ENCODE measurements around the gene NR3C1.

The NR3C1 gene

DNA sequence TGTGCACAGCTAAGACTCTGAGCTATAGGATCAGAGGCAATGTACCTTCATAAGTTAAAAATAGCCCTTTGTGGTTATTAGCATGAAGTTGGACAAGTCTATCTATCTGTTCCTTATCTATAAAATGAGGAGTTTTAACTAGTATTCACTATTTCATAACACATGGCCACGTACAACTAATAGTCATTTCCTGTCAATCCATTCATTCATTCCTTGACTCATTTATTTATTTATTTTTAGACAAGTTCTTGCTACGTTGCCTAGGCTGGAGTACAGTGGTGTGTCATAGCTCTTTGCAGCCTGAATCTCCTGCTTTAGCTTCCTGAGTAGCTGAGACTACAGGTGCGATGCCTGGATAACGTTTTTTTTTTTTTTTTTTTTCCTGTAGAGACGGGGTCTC is 92.1 kb downstream of the NR3C1 start:
- DNase-seq (ENCODE audit: low spot score) = no peak

DNA sequence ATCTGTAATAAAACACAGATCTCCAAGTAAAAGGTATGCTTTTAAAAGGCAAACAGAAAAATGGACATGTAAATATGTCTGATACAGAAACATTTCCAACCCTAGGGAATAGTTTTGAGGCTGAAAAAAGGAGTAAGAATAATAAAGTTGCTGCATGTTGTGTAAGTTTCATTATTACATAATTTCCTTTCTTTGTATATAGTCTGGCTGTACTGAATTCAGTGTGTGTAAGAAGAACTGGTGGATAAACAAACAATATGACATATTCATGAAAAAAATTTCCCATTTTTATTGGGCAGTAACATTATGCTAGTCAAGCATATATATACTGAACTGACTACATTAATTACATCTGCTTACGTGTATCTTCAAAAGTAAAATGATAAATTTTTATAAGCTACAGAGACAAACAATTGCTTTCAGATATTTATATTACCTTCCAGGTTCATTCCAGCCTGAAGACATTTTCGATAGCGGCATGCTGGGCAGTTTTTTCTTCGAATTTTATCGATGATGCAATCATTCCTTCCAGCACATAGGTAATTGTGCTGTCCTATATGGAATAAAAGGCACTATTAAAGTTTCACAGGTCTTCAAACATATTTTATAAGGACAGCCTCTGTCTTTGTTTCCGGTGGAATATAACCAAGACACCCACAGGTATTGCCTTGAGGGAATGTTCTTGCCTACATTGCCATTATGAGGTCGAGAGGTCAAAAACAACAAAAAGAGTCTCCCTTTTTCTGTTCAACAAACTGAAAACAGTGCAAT is 93.6 kb downstream of the NR3C1 start:
- no peak for DNase-seq (ENCODE audit: low spot score)

DNA sequence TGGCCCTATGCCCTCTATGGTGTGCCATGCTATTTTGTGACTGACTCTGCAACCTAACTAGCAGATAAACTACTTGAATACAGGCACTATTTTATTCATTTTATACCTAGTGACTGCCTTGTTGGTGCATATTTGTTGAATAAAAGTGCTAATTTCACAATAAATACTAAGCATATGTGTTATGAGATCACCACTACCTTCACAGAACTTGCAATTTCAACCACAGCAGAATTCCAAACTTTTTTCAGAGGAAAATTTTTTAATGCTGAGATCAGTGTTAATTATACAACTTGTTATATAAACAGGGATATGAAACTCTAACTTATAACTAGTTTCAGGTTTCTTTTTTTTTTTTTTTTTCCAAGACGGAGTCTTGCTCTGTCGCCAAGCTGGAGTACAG is 94.8 kb downstream of the NR3C1 start:
- no peak for DNase-seq (ENCODE audit: low spot score)

DNA sequence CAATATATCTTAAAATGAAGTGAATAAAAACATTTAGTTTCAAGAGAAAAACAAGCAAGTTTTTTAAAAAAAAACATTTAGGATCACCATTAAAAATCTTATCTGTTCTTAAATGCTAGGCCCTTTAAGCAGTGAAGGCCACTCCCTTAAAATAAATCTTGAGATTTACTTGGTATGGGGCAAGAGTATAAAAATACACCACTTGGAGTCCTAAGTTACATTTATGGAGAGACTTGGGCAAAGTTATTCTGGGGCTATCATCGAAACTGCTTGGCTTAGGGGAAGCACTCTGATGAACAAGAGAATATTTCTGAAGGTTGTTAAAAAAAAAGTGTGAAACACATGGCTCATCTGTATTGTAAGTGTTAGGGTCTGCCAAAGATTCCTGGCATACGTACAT is 97.4 kb downstream of the NR3C1 start:
- no peak for DNase-seq (ENCODE audit: low spot score)

DNA sequence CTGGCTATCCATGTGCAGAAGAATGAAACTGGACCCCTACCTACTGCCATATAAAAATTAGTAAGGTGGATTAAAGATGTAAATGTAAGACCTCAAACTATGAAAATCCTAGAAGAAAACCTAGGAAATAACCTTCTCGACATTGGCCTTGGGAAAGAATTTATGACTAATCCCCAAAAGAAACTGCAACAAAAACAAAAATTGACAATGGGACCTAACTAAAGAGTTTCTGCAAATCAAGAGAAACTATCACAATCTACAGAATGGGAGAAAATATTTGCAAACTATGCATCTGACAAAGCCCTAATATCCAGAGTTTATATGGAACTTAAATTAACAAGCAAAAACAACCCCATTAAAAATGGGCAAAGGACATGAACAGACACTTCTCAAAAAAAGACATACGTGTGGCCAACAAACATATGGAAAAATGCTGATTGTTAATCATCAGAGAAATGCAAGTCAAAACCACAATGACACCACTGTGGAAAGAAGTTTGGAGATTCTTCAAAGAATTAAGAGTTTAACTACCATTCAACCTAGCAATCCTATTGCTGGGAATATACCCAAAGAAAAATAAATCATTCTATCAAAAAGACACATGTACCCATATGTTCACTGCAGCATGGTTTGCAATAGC is 98.5 kb downstream of the NR3C1 start:
- DNase-seq (ENCODE audit: low spot score) = no peak

DNA sequence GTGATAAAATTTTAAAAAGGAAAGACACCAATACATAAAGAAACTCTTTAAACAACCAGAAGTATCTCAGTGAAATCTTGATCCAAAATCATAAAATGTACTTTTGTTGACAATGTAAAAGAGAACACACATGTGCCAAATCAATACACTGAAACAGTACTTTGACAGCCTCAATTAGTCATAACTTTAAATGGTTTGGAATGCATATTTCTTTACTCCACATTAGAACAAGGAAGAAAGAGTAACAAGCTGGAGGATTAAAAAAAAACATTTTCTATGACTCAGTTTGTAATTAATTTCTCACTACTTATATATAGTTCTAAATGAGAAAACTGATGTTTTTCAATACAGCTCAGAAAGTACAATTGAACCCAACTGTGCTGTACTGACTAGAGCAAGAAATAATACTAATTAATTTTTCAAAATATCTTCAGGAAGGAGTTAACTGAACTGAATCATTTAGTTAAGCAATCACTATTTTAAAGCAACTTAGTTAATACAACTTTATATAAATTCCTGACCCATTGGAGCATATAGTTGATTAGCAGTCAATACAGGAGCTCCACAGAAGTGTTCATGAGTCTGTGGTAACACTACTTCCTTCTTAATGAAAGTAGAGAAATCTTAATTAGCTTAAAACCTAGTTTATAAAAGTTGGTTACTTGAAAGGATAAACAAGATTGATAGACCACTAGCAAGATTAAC is 101.0 kb downstream of the NR3C1 start:
- DNase-seq (ENCODE audit: low spot score) = no peak

DNA sequence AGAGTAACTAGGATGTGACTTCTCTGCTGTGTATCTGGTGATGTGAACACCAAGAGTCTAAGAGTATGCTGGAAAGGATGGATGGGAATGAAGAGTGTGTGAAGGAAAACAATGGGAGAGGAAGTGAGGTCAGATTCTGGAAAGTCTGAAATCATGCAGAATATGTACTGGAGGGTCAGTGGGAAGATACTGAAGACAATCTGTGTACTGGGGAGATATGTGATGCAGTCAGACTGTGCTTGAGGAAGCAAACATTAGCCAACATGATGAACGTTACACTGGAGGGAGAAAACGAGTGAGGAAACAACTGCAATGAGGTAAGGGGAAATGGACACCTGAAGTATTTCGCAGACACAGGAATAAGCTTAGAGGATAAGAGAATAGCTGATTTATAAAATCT is 105.7 kb downstream of the NR3C1 start:
- DNase-seq (ENCODE audit: low spot score) = no peak

DNA sequence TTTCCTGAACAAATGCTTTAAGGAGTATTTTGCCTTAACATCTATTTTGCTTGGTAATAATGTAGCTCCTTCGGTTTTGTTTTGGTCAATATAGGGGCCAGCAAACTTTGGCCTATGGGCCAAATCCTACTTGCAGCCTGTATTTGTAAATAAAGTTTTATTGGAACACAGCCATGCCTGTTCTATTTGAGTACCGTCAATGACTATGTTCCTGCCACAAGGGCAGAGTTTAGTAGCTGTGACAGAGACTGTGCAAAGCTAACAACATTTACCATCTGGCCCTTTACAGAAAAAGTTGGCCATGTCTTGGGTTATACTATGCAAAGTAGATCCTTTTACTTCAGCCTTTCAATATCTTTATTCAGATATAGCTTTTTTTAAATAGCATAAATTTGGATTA is 113.4 kb downstream of the NR3C1 start:
- DNase-seq (ENCODE audit: low spot score) = no peak

DNA sequence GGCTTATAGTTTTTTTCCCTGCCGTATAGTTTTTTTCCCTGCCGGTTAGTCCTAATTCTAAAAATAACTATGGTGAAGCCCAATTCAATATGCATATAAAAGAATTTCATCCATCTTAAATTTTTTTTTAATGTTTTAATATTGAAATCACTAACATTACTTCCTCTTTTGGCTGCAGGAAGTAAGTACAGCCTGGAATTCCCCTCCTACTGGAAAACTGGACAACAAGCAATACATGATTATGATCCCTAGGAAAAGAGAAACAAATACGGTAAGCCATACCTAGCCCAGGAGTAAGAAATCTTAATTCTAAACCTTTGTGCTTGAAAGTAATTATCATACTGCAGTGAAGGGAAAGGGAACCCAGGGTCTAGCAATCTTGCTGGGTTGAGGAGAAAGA is 119.0 kb downstream of the NR3C1 start:
- DNase-seq (ENCODE audit: low spot score) = no peak

DNA sequence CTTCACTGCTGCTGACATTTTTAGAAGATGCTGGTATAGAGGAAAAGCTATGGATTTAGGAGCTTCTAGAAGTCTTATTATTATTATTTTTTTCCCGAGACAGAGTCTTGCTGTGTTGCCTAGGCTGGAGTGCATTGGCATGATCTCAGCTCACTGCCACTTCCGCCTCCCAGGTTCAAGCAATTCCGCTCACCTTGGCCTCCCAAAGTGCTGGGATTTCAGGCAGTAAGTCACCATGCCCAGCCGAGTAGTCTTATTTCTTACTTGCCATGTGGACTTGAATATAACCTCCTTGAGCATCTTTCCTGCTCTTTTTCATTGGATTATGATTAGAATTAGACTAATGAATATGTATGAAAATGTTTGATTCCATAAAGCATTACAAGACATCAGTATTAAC is 119.5 kb downstream of the NR3C1 start:
- no peak for DNase-seq (ENCODE audit: low spot score)

DNA sequence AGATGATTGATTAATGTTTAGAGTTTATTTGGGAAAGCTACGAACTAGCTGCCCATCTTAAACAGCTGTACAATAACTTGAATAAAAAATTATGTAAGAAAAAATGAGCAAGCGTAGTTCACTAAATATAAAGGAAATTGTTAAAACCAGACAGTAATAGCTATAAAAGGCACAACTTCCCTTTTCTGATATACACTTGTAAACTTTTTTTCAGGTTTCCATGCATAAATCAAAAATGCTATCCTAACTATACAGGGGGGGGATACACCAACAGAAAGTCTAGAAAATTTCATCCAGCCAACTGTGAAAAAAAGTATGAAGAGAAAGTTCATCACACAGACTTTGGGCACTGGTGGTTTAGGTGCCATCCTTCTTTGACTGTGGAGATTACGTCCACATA is 122.3 kb downstream of the NR3C1 start:
- no peak for DNase-seq (ENCODE audit: low spot score)

DNA sequence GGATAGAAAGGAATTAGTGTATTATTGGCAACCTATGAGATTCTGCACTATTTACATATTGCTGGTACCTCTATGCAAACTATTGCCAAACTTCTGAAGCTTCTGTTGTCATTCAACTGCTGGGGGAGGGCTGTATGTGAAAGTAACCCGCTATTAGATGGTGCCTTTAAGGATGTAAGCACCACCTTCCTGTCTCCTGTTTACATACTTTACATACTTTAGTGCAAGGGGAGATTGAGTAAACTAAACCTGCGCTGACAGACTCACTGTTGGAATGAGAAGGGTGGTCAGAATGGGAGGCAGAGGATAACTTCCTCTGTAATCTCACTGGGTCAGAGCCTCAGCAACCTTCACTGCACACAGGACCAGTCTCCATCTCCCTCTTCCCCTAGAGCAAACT is 123.8 kb downstream of the NR3C1 start:
- DNase-seq (ENCODE audit: low spot score) = no peak

DNA sequence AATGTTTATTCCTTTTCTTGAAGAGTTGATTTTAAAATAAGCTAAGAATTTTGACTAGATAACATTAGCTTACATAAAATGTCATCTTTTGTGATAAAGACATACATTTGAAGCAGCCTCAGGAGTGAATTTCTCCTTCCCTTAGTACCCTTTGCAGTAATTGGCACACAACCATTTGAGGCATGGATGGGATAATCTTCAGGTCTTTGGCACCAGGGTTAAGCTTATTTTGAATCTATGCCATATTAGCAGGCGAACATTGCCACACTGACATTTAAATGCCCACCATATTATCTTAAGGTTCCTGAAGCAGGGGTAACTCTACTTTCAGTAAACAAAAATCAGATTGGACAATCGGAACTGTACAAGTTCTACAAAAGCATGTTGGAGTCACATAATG is 126.0 kb downstream of the NR3C1 start:
- DNase-seq (ENCODE audit: low spot score) = no peak

DNA sequence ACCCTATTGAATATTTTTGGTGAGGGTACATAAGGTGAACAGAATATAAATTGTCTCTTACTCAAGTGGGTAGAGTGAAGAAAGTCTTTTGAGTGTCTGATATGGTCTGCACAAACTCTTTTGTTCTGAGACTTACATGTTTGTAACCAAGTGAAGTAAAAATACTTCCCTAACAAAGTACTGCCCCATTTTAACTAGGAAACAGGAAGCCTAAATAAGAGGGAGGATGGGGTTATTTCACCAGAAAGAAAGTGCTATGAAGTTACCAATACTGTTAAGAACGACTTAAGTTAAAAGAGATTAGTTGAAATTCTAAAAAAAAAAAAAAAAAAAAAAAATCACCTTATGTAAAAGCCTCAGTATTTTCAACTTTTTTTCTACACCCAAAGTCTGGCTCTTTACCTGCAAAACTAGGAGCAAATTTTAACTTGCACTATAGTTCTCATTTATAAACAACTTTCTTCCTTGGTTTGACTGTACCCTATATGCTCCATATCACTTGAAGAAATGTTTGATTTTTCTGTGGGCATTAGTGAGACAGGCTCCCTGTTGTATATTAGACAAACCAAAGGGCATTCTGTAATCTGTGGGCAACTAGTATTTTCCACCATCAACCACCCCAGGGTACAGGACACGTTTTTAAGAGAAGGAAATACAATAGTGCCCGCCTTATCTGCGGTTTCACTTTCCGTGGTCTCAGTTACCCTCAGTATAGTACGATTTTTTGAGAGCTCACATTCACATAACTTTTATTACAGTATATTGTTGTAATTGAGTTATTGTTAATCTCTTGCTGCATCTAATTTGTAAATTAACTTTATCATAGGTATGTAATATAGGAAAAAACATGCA is 127.7 kb downstream of the NR3C1 start:
- DNase-seq (ENCODE audit: low spot score) = no peak

DNA sequence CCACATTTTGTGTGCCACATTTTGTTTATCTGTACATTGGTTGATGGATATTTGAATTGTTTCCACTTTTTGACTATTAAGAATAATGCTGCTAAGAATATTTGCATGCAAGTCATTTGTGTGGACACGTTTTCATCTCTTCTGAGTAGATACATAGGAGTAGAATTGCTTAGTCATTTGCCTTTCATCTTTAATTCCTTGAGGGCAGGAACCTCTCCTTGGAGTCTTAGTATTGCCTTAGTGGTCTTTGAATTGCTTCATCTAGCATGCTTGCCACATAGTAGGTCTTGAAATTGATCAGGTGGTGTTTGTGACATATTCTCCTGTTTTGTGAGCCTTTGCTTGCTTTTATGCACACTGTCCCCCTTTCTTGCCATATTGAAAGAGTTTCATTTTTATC is 128.5 kb downstream of the NR3C1 start:
- DNase-seq (ENCODE audit: low spot score) = no peak

DNA sequence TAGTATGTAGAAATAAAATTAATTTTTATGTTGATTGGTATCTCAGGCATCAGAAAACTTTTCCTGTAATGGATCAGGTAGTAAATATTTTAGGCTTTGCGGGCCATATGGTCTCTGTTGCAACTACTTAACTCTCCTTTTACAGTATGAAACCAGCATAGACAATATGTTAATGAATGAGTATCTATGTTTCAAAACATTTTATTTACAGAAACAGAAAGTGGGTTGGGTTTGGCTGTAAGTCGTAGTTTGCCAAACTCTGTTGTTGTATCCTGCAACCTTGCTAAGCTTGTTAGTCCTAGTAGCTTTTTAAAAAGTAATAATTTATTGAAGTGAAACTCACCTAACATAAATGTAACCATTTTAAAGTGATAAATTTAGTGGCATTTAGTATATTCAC is 132.1 kb downstream of the NR3C1 start:
- no peak for DNase-seq (ENCODE audit: low spot score)

DNA sequence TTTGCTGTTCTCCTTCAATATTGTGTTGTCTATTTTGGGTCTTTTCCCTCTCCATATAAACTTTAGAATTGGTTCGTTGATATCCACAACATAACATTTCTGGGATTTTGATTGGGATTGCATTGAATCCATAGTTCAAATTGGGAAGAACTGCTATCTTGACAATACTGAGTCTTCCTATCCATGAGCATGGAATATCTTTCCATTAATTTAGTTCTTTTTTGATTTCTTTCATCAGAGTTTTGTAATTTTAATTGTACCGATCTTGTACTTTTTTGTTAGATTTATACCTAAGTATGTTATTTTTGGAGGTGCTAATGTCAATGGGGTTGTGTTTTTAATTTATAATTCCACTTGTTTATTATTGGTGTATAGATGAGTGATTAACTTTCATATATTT is 135.1 kb downstream of the NR3C1 start:
- no peak for DNase-seq (ENCODE audit: low spot score)

DNA sequence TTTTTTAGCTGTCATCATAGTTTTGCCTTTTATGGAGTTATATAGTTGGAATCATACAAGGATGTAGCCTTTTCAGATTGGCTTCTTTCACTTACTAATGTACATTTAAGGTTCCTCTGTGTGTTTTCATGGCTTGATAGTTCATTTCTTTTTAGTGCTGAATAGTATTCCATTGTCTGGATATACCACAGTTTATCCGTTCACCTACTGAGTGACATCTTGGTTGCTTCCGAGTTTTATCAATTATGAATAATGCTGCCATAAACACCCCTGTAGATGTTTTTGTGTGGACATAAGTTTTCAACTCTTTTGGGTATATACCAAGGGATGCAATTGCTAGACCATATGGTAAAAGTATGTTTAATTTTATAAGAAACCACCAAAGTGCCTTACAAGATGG is 136.3 kb downstream of the NR3C1 start:
- DNase-seq (ENCODE audit: low spot score) = no peak

DNA sequence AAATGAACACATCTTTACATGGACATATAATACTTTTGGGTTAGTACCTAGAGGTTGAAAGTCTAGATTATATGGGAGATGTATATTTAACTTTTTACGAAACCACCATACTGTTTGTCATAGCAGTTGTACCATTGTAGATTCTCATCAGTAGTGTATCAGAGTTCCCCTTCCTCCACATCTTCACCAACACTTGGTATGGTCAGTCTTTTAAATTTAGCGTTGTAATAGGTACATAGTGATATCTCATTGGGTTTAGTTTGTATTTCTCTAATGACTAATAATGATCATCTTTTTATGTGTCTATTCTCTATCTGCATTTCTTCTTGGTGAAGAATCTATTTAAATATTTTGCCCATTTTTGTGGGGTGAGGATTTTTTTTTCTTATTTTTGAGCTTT is 137.5 kb downstream of the NR3C1 start:
- DNase-seq (ENCODE audit: low spot score) = no peak

DNA sequence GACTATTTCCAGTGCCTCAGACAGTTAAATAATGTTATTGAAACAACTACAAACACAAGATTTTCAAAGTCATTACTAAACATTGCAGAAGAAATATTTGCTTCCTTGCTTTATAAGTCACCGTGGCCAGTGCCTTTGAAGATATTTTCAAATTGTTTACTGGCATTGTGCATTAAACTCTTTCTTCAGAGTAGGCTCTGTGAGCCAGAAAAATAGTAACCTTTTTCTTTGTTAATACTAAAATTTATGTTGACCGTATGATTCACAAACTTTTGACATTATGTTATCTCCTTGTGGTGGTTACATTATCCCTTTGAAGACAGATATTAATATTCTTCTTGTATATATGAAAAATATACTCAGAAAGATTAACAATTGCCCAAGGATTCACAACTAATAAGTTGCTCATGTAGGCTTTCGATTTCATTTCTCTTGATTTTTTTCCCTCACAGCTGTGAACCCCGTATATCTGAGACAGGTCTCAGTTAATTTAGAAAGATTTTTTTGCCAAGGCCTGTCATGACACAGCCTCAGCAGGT is 140.1 kb downstream of the NR3C1 start:
- no peak for DNase-seq (ENCODE audit: low spot score)

DNA sequence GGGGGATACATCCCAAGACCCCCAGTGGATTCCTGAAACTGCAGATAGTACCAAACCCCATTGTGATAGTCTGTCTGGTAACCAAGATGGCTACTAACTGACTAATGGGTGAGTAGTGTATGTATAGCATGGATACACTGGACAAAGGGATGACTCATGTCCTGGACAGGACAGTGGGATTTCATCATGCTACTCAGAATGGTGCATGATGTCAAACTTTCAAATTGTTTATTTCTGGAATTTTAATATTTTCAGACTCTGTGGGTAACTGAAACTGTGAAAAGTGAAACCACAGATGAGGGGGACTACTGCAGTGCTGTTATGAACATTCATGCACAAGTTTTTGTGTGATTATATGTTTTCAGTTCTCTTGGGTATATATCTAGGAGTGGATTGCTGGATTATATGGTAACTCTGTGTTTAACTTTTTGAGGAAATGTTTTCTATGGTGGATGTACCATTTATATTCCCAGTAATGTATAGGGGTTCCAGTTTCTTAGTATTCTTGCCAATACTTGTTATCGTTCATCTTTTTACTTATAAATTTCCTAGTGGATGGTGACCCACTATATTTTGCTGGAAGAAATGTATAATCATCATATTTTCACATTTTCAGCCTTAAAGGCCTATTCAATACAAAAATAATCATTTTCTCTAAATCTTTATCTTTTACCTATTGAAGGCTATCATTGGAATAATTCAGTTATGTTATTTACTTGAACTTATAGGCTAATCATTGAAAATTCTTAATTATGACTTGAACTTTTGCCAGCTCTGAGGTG is 140.9 kb downstream of the NR3C1 start:
- no peak for DNase-seq (ENCODE audit: low spot score)

Data from left forelimb (tissue), 1 donor.